ENCODE measurements around the gene SMCO1.
"Not testable (repeated sequence)": the region's sequence is repeated elsewhere in the genome, so short reads cannot be mapped to it uniquely, and the experiment has no call there.

DNA sequence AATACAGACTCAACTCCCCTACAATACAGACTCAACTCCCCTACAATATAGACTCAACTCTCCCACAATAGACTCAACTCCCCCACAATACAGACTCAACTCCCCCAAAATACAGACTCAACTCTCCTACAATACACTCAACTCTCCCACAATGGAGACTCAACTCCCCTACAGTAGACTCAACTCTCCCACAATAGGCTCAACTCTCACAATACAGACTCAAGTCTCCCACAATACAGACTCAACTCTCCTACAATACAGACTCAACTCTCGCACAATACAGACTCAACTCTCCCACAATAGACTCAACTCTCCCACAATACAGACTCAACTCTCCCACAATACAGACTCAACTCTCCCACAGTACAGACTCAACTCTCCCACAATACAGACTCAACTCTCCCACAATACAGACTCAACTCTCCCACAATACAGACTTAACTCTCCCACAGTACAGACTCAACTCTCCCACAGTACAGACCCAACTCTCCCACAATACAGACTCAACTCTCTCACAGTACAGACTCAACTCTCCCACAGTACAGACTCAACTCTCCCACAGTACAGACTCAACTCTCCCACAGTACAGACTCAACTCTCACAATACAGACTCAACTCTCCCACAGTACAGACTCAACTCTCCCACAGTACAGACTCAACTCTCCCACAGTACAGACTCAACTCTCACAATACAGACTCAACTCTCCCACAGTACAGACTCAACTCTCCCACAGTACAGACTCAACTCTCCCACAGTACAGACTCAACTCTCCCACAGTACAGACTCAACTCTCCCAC, 52.3 kb downstream of the SMCO1 start:
- TF ChIP-seq MYC (IDR thresholded peaks at IDR 0.05; ENCODE audit: borderline replicate concordance, low read length); ZC3H11A (IDR thresholded peaks at IDR 0.05); POLR2A (IDR thresholded peaks at IDR 0.05; ENCODE audit: low read length); TP53 (CRISPR knock-in tag; IDR thresholded peaks at IDR 0.05); CHD2 (IDR thresholded peaks at IDR 0.05; ENCODE audit: low read length, partially characterized antibody); RAD21 (conservative IDR thresholded peaks at IDR 0.05 in 1 of 2, IDR thresholded peaks at IDR 0.05 in 1 of 2); ZSCAN20 (CRISPR knock-in tag; IDR thresholded peaks at IDR 0.05); EP300 (IDR thresholded peaks at IDR 0.05); BCL3 (IDR thresholded peaks at IDR 0.05); POLR2AphosphoS2 (conservative IDR thresholded peaks at IDR 0.05; ENCODE audit: low read length); KDM5A (IDR thresholded peaks at IDR 0.05); EHF (CRISPR knock-in tag; IDR thresholded peaks at IDR 0.05); BHLHE40 (IDR thresholded peaks at IDR 0.05; ENCODE audit: low read depth, low read length): not testable (repeated sequence)
- TF ChIP-seq, protein P1, sequence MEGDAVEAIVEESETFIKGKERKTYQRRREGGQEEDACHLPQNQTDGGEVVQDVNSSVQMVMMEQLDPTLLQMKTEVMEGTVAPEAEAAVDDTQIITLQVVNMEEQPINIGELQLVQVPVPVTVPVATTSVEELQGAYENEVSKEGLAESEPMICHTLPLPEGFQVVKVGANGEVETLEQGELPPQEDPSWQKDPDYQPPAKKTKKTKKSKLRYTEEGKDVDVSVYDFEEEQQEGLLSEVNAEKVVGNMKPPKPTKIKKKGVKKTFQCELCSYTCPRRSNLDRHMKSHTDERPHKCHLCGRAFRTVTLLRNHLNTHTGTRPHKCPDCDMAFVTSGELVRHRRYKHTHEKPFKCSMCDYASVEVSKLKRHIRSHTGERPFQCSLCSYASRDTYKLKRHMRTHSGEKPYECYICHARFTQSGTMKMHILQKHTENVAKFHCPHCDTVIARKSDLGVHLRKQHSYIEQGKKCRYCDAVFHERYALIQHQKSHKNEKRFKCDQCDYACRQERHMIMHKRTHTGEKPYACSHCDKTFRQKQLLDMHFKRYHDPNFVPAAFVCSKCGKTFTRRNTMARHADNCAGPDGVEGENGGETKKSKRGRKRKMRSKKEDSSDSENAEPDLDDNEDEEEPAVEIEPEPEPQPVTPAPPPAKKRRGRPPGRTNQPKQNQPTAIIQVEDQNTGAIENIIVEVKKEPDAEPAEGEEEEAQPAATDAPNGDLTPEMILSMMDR (IDR thresholded peaks at IDR 0.05): not testable (repeated sequence)
